GM12875 (cell line): ENCODE data around the gene RUNX2.

Experiments used
- H3K4me3 ChIP-seq: one replicate; pipeline ENCODE4 v1.5.1; 2011; ENCODE audit warnings: low read depth, low read length, control low read depth
- TF ChIP-seq, protein P1 (sequence below): IDR thresholded peaks from 2 replicates; pipeline ENCODE4 v1.5.1; 2011; ENCODE audit warnings: low read depth, mild to moderate bottlenecking, control low read depth, inconsistent platforms, low read length, moderate library complexity, borderline replicate concordance; ENCODE audit not compliant: insufficient read depth

Gene RUNX2

GRCh38 chr6:45439459-45439858, 111.3 kb downstream of the RUNX2 start:
- H3K4me3 ChIP-seq, result no peak overlapping the region
- TF ChIP-seq, protein P1, sequence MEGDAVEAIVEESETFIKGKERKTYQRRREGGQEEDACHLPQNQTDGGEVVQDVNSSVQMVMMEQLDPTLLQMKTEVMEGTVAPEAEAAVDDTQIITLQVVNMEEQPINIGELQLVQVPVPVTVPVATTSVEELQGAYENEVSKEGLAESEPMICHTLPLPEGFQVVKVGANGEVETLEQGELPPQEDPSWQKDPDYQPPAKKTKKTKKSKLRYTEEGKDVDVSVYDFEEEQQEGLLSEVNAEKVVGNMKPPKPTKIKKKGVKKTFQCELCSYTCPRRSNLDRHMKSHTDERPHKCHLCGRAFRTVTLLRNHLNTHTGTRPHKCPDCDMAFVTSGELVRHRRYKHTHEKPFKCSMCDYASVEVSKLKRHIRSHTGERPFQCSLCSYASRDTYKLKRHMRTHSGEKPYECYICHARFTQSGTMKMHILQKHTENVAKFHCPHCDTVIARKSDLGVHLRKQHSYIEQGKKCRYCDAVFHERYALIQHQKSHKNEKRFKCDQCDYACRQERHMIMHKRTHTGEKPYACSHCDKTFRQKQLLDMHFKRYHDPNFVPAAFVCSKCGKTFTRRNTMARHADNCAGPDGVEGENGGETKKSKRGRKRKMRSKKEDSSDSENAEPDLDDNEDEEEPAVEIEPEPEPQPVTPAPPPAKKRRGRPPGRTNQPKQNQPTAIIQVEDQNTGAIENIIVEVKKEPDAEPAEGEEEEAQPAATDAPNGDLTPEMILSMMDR, result no peak

GRCh38 chr6:45439861-45440388, 111.8 kb downstream of the RUNX2 start:
- H3K4me3 ChIP-seq, result no peak overlapping the region
- TF ChIP-seq, protein P1, result no peak

DNA sequence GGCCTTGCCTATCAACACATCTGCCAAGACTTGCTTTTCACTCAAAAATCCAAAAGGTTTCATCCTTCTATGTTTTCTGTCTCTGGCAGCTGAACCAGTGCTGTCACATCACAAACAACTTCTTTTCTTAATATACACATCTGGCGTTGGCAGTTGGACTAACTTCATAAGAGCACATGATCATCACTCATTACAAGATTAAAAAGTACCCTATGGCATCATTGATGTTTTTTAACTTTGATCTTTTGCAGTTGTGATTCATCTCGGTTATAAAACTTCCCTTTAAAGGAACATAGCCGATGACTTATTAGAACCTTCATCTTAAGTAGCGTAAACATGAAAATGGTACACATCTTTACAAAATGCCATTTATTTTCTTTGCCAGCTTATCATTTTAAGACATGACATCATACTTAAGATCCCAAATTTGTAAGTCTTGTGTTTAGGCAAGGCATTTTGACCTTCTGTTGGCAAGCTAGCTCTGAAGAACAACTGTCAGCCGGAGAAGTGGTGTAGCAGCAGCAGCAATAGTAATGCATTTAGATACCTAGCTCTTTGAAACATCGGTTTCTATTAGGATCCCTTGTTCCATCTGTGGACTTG, 113.8 kb downstream of the RUNX2 start:
- H3K4me3 ChIP-seq, result no peak overlapping the region
- TF ChIP-seq, protein P1, result no peak

DNA sequence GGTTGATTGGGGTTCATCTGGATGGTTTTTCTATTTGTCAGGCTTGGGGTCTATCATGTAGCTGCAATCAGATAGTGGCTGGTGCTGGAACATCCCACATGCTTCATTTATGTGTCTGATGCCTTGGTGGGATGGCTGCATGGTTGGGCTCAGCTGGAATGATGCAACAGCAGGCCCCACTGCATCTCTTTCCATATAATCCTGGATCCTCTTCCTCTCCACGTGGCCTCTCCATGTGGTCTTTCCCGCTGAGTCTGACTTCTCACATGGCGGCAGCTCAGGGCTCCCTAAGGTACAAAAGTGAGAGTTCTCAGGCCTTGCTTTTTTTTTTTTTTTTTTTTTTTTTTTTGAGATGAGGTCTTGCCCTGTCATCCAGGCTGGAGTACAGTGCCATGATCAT, 114.6 kb downstream of the RUNX2 start:
- TF ChIP-seq, protein P1, result no peak

DNA sequence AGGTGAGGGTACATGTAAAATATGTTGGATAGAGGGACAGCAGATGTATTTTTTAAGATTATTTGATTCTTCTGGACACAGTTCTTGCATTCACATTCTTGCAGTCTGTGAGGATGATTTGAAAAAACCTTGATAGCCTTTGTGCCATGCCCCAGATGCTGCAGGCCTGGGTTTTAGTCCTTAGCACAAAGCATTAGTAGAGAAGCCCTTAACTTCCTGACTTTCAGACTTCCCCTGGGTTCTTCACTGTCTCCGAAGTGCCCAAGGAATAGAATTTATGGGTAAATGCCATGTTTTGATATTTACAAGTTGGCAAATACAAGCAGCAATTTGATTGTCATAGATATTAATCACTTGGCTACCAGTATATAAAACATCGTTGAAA, 117.2 kb downstream of the RUNX2 start:
- TF ChIP-seq, protein P1, result no peak
- no peak overlapping the region for H3K4me3 ChIP-seq

More for the DNA sequence above, 114.6 kb downstream of the RUNX2 start:
- no peak overlapping the region for H3K4me3 ChIP-seq

DNA sequence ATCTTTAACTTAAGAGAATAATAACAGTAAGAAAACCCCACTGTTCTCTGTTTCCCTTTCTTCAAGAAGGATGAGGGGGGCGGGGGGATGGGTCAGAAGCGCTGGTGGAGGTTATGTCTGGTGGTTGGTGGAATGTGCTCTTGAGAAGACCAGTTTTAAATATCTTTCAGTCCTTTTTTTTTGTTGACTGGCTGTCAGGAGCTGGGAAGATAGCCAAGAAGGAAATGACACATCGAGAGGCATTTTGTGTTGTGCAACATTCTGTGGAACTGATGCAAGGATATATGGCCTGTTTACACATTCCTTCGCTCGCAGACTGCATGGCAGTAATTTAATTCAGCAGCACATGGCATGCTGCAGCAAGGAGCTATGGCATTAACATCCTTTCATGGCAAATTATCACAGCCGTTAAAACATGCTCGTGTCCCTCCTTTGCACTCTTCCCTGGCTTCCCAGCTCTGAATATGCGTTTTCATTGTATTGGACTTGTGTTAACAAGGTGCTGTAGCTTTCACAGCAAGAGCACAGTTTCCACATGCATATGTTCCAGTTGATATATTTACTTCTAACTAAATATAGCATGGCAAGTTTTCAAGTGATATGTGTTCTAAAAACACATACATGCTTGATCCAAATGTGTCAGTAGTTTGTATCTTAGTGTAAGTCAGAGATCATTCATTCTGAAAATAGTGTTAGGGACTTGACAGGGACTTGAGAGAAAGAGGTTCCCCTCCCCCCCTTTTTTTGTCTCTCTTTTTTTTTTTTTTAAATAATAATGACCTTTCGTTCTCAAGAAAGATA, 117.8 kb downstream of the RUNX2 start:
- TF ChIP-seq, protein P1, result no peak
- no peak overlapping the region for H3K4me3 ChIP-seq
